Hematopoietic multipotent progenitor cell treated with erythropoietin and hydrocortisone succinate and interleukin-3 and kit ligand, for 4 days (in vitro differentiated cells): ENCODE measurements around the gene TDO2.

Source experiments
- DNase-seq: peaks from one replicate; pipeline ENCODE4 v3.0.0-alpha.2; 2015

TDO2 gene

GRCh38 chr4:155954939-155955338, 51.4 kb downstream of the TDO2 start:
- no peak for DNase-seq

- peak; percentile 43 for DNase-seq
Measured at GRCh38 chr4:155956461-155956860, 53.0 kb downstream of the TDO2 start.

GRCh38 chr4:155959417-155959816, 55.9 kb downstream of the TDO2 start:
- DNase-seq: no peak

- no peak for DNase-seq
Measured at GRCh38 chr4:155960522-155960921, 57.0 kb downstream of the TDO2 start.

- no peak for DNase-seq
Measured at GRCh38 chr4:155961575-155961974, 58.1 kb downstream of the TDO2 start.

GRCh38 chr4:155962767-155963166, 59.3 kb downstream of the TDO2 start:
- DNase-seq: no peak

GRCh38 chr4:155964016-155964891, 60.8 kb downstream of the TDO2 start:
- DNase-seq: no peak

- peak; percentile 10 for DNase-seq
Measured at GRCh38 chr4:155966171-155966570, 62.7 kb downstream of the TDO2 start.

- DNase-seq: no peak
Measured at GRCh38 chr4:155966731-155967395, 63.4 kb downstream of the TDO2 start.
